Measurements from ENCODE around the gene DTYMK. TPM values are rescaled to one million over a fixed set of nuclear protein-coding genes. Genes with fewer than 3 reads are reported as not detected.

DTYMK gene
- total RNA-seq, 1 donor from 2014 or later, result 106 TPM

DNA sequence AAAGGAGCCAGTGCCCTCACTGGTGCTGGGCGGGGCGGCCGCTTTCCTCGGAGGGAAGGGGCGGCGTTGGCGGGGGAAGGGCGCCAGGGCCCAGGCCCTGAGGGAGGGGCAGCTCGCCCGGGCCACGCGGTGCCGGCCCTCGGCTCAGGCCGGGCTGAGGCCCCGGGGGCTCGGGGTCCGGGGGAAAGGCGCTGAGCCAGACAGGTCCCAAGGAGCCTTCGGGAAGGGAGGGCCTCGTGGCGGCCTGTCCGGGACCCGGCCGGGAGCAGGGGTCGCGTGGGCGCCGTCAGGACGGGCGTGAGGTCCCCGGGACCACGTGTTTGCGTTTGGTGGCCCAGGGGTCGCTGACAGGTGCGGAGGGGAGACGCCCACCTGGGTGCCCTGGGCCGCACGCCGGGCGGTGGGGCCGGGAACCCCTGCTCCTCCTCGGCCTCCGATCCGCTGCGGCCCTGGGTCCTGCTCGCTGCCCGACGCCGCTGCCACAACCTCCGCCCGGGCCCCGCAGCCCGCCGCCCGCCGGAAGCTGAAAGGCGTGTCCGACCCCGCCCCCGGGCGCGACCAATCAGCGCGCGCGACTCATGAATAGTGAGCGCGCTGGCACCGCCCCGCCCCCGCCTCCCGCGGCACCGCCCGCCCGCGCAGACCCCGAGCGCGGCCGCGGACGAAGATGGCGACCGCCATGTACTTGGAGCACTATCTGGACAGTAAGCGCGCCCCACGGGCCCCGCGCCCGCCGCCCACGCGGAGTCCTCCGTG, 15.0 kb upstream of the DTYMK start, which contains the start of gene ING5:
ING5 (plus strand) TSS at position 641 of the 756 bp plus-strand sequence; CDS start at position 668, 27 bp downstream.
- H3K27ac Mint-ChIP-seq, result peak within 1 kb of the TSS; percentile 95
- H3K27me3 Mint-ChIP-seq (ENCODE audit: insufficient read depth), result no peaks in the 10 kb centered on the region
- peaks cover 20% of the 10 kb centered on the region for H3K4me1 Mint-ChIP-seq (ENCODE audit: low read depth)
- H3K9me3 Mint-ChIP-seq, result peaks cover 7% of the 10 kb centered on the region
- H3K36me3 Mint-ChIP-seq (ENCODE audit: low read depth), result peaks cover 20% of the 10 kb centered on the region
- DNase-seq (ENCODE audit: low spot score), result peak; percentile 94
- H3K4me3 Mint-ChIP-seq, result peak within 1 kb of the TSS; percentile 94
- intact Hi-C loops (cut with micrococcal nuclease), result loop anchor here (1.0 to 5.0 kb wide), 9 partner anchors 15 to 386 kb away; partner anchors contain the start of genes D2HGDH, DTYMK, FARP2 and HDLBP

DNA sequence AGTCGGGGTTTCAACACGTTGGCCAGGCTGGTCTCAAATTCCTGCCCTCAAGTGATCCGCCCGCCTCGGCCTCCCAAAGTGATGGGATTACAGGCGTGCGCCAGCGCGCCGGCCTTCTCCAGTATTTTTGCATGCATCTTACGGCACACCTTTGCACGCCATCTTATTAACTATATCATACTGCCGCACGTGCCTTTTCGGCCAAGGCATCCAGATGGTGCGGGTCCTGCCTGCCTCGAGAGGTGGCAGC, 14.5 kb upstream of the DTYMK start:
- H3K4me1 Mint-ChIP-seq (ENCODE audit: low read depth), result peaks cover 20% of the 10 kb centered on the region
- peaks cover 6% of the 10 kb centered on the region for H3K9me3 Mint-ChIP-seq
- no peak for DNase-seq (ENCODE audit: low spot score)
- peaks cover 16% of the 10 kb centered on the region for H3K36me3 Mint-ChIP-seq (ENCODE audit: low read depth)
- peak overlapping the region; percentile 94 for H3K4me3 Mint-ChIP-seq
- H3K27me3 Mint-ChIP-seq (ENCODE audit: insufficient read depth), result no peaks in the 10 kb centered on the region
- intact Hi-C loops (cut with micrococcal nuclease), result loop anchor here (1.0 to 5.0 kb wide), 4 partner anchors 15 to 386 kb away; partner anchors contain the start of genes DTYMK, HDLBP and SEPTIN2
- H3K27ac Mint-ChIP-seq, result peak overlapping the region; percentile 95

DNA sequence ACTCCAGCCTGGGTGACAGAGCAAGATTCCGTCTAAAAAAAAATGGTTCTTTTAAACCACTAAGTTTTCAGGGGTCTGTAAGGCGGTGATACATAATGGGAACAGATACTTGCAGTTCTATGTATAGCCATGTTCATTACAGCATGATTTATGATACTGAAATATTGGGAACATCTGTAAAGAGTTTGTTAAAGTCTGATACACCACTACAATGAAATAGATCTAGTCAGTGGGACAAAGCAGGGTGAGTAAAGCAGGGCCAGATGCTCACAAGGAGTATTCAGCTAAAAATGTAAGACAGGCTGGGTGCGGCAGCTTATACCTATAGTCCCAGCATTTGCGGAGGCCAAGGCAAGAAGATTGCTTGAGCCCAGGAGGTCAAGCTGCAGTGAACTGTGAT, 9.0 kb upstream of the DTYMK start:
- peaks cover 4% of the 10 kb centered on the region for H3K4me1 Mint-ChIP-seq (ENCODE audit: low read depth)
- DNase-seq (ENCODE audit: low spot score), result no peak
- H3K27ac Mint-ChIP-seq, result no peak overlapping the region
- intact Hi-C loops (cut with micrococcal nuclease), result no loop called here
- H3K4me3 Mint-ChIP-seq, result no peak overlapping the region
- H3K27me3 Mint-ChIP-seq (ENCODE audit: insufficient read depth), result no peaks in the 10 kb centered on the region
- H3K36me3 Mint-ChIP-seq (ENCODE audit: low read depth), result peaks cover 16% of the 10 kb centered on the region
- H3K9me3 Mint-ChIP-seq, result no peaks in the 10 kb centered on the region

DNA sequence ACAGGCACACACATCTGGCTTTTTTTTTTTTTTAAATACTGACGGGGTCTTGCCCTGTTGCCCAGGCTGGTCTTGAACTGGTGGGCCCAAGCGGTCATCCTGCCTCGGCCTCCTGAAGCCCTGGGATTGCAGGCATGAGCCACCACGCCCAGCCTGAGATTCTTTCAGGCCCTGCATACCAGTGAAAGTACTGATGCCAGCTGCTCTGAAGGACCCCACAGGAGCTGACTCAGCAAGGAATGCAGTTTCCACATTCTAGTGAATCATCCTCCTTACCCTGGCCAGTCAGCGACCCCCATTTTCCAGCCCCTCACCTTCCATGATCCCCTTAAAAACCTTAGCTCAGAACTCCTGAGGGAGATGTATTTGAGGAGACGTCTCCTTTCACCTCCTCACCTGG, 5.8 kb upstream of the DTYMK start:
- H3K9me3 Mint-ChIP-seq, result no peaks in the 10 kb centered on the region
- intact Hi-C loops (cut with micrococcal nuclease), result no loop called here
- DNase-seq (ENCODE audit: low spot score), result no peak
- H3K27ac Mint-ChIP-seq, result no peak overlapping the region
- H3K27me3 Mint-ChIP-seq (ENCODE audit: insufficient read depth), result no peaks in the 10 kb centered on the region
- H3K4me1 Mint-ChIP-seq (ENCODE audit: low read depth), result peaks cover 9% of the 10 kb centered on the region
- no peak overlapping the region for H3K4me3 Mint-ChIP-seq
- peaks cover 22% of the 10 kb centered on the region for H3K36me3 Mint-ChIP-seq (ENCODE audit: low read depth)

DNA sequence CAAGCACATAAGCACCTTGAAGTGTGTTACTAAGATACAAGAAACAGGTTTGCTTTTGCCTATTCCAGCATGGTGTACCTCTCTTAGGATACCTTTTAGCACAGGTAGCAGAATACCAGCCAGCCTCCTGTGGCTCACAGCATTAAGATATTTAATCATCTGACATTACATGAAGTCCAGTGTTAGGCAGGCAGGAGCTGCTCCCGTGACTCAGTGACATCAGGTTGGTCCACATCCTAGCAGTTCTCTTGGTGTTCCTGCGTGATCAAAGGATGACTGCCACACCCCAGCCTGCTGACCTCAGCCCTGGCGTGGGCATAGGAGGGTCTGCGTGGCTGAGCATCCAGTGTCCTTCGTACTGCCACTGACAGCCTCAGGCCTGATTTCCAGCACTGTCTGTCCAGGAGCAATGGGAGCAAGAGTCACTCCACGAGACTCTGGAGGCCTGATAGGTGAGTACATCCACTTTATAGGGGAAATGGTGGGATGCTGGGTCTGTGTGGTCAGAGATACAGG, 3.6 kb upstream of the DTYMK start:
- peaks cover 17% of the 10 kb centered on the region for H3K4me1 Mint-ChIP-seq (ENCODE audit: low read depth)
- no peak overlapping the region for H3K27ac Mint-ChIP-seq
- H3K27me3 Mint-ChIP-seq (ENCODE audit: insufficient read depth), result no peaks in the 10 kb centered on the region
- no peak overlapping the region for H3K4me3 Mint-ChIP-seq
- no peak for DNase-seq (ENCODE audit: low spot score)
- H3K9me3 Mint-ChIP-seq, result no peaks in the 10 kb centered on the region
- H3K36me3 Mint-ChIP-seq (ENCODE audit: low read depth), result peaks cover 19% of the 10 kb centered on the region
- intact Hi-C loops (cut with micrococcal nuclease), result no loop called here

DNA sequence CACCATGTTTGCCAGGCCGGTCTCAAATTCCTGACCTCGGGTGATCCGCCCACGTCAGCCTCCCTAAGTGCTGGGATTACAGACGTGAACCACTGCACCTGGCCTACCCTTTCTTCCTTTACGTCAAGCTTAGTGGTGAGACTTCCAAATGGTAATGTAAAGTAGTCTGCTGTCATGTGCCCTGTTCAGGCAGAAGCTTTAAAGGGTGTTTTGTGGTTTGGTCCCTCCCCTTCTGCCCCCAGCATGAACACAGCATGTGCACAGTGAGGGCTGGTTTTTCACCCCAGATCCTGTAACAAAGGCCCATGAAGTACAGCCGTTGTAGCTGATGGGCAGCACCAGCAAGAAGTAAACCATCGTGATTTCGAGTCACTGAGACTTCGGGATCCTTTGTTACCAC, 2.7 kb upstream of the DTYMK start:
- peaks cover 22% of the 10 kb centered on the region for H3K4me1 Mint-ChIP-seq (ENCODE audit: low read depth)
- intact Hi-C loops (cut with micrococcal nuclease), result loop anchor here (5.0 kb wide), 2 partner anchors 173 to 1122 kb away; partner anchors contain the start of gene RNPEPL1
- H3K4me3 Mint-ChIP-seq, result peak overlapping the region; percentile 58
- peaks cover 22% of the 10 kb centered on the region for H3K36me3 Mint-ChIP-seq (ENCODE audit: low read depth)
- H3K27me3 Mint-ChIP-seq (ENCODE audit: insufficient read depth), result no peaks in the 10 kb centered on the region
- H3K9me3 Mint-ChIP-seq, result no peaks in the 10 kb centered on the region
- H3K27ac Mint-ChIP-seq, result no peak overlapping the region
- no peak for DNase-seq (ENCODE audit: low spot score)

DNA sequence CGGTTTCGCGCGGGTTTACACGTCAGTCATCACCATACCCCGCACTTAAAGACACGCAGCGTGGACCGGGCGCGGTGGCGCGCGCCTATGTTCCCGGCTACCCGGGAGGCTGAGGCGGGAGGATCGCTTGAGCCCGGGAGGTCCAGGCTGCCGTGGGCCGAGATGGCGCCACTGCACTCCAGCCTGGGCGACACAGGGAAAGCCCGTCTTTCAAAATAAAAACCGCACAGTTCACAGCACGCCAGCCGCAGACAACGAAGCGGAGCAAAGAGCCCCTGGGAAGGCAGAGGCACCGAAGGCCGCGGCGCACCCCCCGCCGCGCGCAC, 328 bp downstream of the DTYMK start:
- Mint-ChIP-seq H3K27ac (peak overlapping the region; percentile 84), H3K27me3 (ENCODE audit: insufficient read depth) (no peaks in the 10 kb centered on the region), H3K9me3 (no peaks in the 10 kb centered on the region), H3K4me1 (ENCODE audit: low read depth) (peaks cover 30% of the 10 kb centered on the region), H3K4me3 (peak overlapping the region; percentile 89), H3K36me3 (ENCODE audit: low read depth) (peaks cover 21% of the 10 kb centered on the region)
- no peak for DNase-seq (ENCODE audit: low spot score)
- intact Hi-C loops (cut with micrococcal nuclease), result loop anchor here (1.0 to 5.0 kb wide), 12 partner anchors 15 to 1119 kb away; partner anchors contain the start of genes ATG4B, D2HGDH, FARP2 and HDLBP

DNA sequence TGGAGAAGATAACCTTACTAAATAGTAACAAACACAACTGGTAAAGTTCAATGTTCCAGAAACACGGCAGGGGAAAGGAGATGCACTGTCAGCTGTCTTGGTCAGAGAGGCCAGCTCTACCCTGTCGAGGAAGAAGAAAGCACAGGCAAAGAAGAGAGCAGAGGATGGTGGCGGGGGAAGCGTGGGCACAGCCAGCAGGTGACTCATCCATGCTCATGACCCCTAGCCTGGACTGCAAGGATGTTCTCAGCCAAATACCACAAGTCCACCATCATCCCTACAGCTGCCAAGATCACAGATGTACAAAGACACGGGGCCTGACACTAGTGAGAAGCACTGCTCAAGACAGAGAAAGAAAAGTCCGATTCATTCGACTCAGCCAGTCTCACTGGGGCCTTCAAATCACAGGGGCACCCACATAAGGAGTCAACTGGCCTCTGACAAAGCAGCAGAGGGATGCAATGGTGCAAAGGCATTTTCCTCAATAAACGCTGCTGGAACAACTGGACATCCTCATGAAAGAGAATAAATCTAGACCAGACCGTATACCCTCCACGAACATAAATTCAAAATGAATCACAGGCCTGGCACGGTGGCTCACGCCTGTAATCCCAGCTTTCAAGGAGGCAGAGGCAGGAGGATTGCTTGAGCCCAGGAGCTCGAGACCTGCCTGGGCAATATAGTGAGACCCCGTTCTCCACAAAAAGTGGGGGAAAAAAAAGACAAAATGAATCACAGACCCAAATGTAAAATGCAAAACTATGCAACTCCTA, 5.6 kb downstream of the DTYMK start:
- Mint-ChIP-seq H3K27me3 (ENCODE audit: insufficient read depth) (no peaks in the 10 kb centered on the region), H3K9me3 (no peaks in the 10 kb centered on the region), H3K4me3 (no peak overlapping the region), H3K4me1 (ENCODE audit: low read depth) (peaks cover 28% of the 10 kb centered on the region), H3K27ac (no peak overlapping the region), H3K36me3 (ENCODE audit: low read depth) (peaks cover 32% of the 10 kb centered on the region)
- intact Hi-C loops (cut with micrococcal nuclease), result no loop called here
- no peak for DNase-seq (ENCODE audit: low spot score)

DNA sequence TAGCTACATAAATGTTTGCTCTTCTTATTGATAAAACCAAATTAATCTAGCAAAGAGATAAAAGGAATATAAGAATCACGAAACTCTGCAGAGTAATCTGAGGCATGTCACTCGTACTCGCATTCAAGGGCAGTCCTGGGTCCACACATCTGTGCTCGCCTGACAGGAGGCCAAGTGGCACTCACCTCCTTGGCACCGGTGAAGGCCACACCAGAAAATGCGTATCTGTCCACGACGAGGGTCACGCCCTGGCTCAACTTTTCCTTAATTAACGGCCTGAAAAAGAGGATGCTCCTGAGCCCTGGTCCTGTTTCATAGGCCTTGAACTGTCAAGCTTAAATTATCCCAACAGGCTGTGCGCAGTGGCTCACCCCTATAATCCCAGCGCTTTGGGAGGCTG, 6.6 kb downstream of the DTYMK start:
- H3K4me1 Mint-ChIP-seq (ENCODE audit: low read depth), result peaks cover 21% of the 10 kb centered on the region
- no peaks in the 10 kb centered on the region for H3K9me3 Mint-ChIP-seq
- H3K4me3 Mint-ChIP-seq, result no peak overlapping the region
- no peak overlapping the region for H3K27ac Mint-ChIP-seq
- peaks cover 32% of the 10 kb centered on the region for H3K36me3 Mint-ChIP-seq (ENCODE audit: low read depth)
- no peaks in the 10 kb centered on the region for H3K27me3 Mint-ChIP-seq (ENCODE audit: insufficient read depth)
- no peak for DNase-seq (ENCODE audit: low spot score)
- intact Hi-C loops (cut with micrococcal nuclease), result no loop called here

DNA sequence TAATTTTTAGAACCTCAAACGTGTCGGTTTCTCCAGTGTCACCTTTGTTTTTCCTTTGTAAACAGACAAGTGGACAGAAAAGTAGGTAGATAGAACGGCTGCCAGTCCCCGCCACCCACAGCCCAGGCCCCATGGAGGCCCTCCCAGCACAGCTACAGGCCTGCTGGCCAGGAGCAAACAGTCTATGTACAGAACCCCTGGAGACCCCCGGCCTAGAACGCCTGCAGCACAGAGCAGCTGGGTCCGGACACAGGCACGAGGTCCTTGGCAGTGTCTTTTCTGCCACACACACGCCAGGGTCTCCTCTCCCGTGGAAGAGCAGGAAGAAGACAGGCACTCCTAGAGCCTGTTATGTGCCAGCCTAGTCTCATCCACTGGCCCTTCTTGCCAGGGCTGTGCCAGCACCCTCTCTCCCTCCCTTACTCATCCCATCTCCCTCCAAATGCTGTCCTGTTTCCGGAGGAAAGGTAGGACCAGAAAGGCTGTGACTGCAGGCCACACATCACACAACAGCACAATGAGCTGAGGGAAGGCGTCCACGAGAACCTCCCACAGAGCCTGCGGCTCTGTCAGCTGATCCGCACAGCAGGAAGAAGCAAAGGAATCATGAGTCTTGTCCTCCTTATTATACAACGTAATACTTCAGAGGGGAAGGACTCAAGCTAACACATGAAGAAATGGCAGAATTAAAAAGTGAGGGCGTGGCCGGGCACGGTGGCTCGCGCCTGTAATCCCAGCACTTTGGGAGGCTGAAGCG, 7.7 kb downstream of the DTYMK start:
- Mint-ChIP-seq H3K4me1 (ENCODE audit: low read depth) (peaks cover 12% of the 10 kb centered on the region), H3K36me3 (ENCODE audit: low read depth) (peaks cover 26% of the 10 kb centered on the region), H3K27ac (peak overlapping the region; percentile 22), H3K4me3 (no peak overlapping the region), H3K9me3 (no peaks in the 10 kb centered on the region), H3K27me3 (ENCODE audit: insufficient read depth) (no peaks in the 10 kb centered on the region)
- no peak for DNase-seq (ENCODE audit: low spot score)
- intact Hi-C loops (cut with micrococcal nuclease), result no loop called here

DNA sequence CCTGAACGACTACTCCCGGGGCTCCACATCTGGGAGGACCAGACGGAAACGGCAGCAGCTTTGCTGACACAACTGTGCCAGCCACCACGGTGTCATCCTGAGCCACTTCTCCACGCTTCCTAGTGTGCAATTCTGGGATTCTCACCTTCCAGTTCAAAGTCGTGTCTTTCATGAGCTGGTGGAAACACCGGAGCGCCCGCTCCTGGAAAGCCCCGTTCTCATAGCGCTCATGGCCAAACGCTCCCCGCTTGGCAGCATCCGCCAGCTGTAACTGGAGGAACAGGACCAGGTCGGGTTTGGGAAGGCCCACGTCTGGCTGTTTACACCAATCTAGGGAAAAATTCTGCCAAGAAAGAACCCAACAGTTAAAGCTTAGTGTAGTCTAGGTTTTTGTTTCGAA, 8.3 kb downstream of the DTYMK start:
- intact Hi-C loops (cut with micrococcal nuclease), result no loop called here
- no peak for DNase-seq (ENCODE audit: low spot score)
- peaks cover 26% of the 10 kb centered on the region for H3K36me3 Mint-ChIP-seq (ENCODE audit: low read depth)

DNA sequence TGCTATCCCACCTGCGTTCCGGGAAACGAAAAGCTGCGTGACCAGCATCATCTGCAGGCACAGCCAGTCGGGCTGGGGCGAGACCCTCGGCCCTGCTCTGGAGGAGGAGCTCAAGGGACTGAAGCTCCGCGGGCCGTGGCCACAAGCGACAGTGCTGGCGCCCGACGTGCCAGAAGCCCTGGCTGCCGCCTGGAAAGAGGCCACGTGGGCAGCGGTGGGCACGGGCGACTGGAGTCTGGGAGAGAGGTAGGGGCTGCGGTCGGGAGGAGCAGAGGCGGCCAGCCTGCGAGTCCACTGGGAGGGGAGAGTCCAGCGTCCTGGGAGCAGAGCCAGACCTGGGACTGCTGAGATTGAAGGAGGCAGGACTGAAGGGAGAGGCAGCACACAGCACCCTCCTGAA, 9.2 kb downstream of the DTYMK start:
- Mint-ChIP-seq H3K4me3 (no peak overlapping the region), H3K9me3 (no peaks in the 10 kb centered on the region), H3K4me1 (ENCODE audit: low read depth) (peaks cover 10% of the 10 kb centered on the region), H3K36me3 (ENCODE audit: low read depth) (peaks cover 26% of the 10 kb centered on the region), H3K27ac (no peak overlapping the region), H3K27me3 (ENCODE audit: insufficient read depth) (no peaks in the 10 kb centered on the region)
- DNase-seq (ENCODE audit: low spot score), result no peak
- intact Hi-C loops (cut with micrococcal nuclease), result no loop called here

More for the DNA sequence above, 8.3 kb downstream of the DTYMK start:
- Mint-ChIP-seq H3K4me3 (no peak overlapping the region), H3K27ac (no peak overlapping the region), H3K27me3 (ENCODE audit: insufficient read depth) (no peaks in the 10 kb centered on the region), H3K9me3 (no peaks in the 10 kb centered on the region), H3K4me1 (ENCODE audit: low read depth) (peaks cover 10% of the 10 kb centered on the region)

Measured in activated T-helper 1 cell treated with anti-CD3 and anti-CD28 coated beads, Interleukin-12 subunit alpha, Interleukin-12 subunit beta, Interleukin-2, Interleukin-4 antibody, amounts not matched to agents 30 ng/mL and 10 ng/mL and 1 ng/mL, durations not matched to agents 14 hours and 24 hours and 36 hours (primary cell).